H9 (cell line): ENCODE results near the gene GLRX. TPM values are rescaled to one million over a fixed set of nuclear protein-coding genes. Genes with fewer than 3 reads are reported as not detected.
"Not testable (repeated sequence)": the region's sequence is repeated elsewhere in the genome, so short reads cannot be mapped to it uniquely, and the experiment has no call there.

ENCODE experiments used
- DNase-seq: peaks from one replicate; pipeline ENCODE4 v3.0.0-alpha.2; 2017
- H2AFZ ChIP-seq: one replicate; pipeline ENCODE4 v1.6.1; 2013; ENCODE audit warnings: mild to moderate bottlenecking, low read length, control low read depth, moderate library complexity
- H2AK5ac ChIP-seq: 2 replicates; pipeline ENCODE4 v1.6.1; 2013; ENCODE audit warnings: low read length, control low read depth, mixed read lengths; ENCODE audit not compliant: insufficient read length
- H2BK120ac ChIP-seq: one replicate; pipeline ENCODE4 v1.6.1; 2013; ENCODE audit warnings: low read depth, mild to moderate bottlenecking, low read length, control low read depth, inconsistent platforms; ENCODE audit not compliant: poor library complexity, severe bottlenecking
- H2BK12ac ChIP-seq: 2 replicates; pipeline ENCODE4 v1.6.1; 2013; ENCODE audit warnings: low read length, control low read depth, mixed read lengths, low read depth; ENCODE audit not compliant: insufficient read length
- H2BK15ac ChIP-seq: 2 replicates; pipeline ENCODE4 v1.6.1; 2013; ENCODE audit warnings: low read depth, low read length, control low read depth
- H2BK20ac ChIP-seq: one replicate; pipeline ENCODE4 v1.6.1; 2013; ENCODE audit warnings: low read depth, mild to moderate bottlenecking, low read length, control low read depth, inconsistent platforms; ENCODE audit not compliant: poor library complexity, severe bottlenecking
- H2BK5ac ChIP-seq: 2 replicates; pipeline ENCODE4 v1.6.1; 2013; ENCODE audit warnings: low read length, control low read depth, mixed read lengths; ENCODE audit not compliant: insufficient read length
- H3K14ac ChIP-seq: 2 replicates; pipeline ENCODE4 v1.6.1; 2013; ENCODE audit warnings: low read length, control low read depth; ENCODE audit not compliant: insufficient read depth
- H3K18ac ChIP-seq: 2 replicates; pipeline ENCODE4 v1.6.1; 2013; ENCODE audit warnings: low read depth, mild to moderate bottlenecking, mixed read lengths, low read length, control low read depth; ENCODE audit not compliant: insufficient read length
- H3K23ac ChIP-seq: 2 replicates; pipeline ENCODE4 v1.6.1; 2013; ENCODE audit warnings: low read length, control low read depth, mixed read lengths, low read depth; ENCODE audit not compliant: insufficient read length
- H3K23me2 ChIP-seq: 2 replicates; pipeline ENCODE4 v1.6.1; 2013; ENCODE audit warnings: low read depth, mild to moderate bottlenecking, mixed read lengths, low read length, control low read depth; ENCODE audit not compliant: insufficient read length, poor library complexity, severe bottlenecking
- H3K27ac ChIP-seq: 2 replicates; pipeline ENCODE4 v1.5.1; 2013; ENCODE audit warnings: low read length, control low read depth, mixed read lengths, low read depth; ENCODE audit not compliant: insufficient read length
- H3K27me3 ChIP-seq: 2 replicates; pipeline ENCODE4 v1.6.1; 2013; ENCODE audit warnings: low read length, control low read depth, inconsistent platforms; ENCODE audit not compliant: insufficient read depth
- H3K4ac ChIP-seq: 2 replicates; pipeline ENCODE4 v1.6.1; 2013; ENCODE audit warnings: low read depth, mild to moderate bottlenecking, control low read depth, inconsistent platforms, low read length, moderate library complexity
- H3K4me1 ChIP-seq: 2 replicates; pipeline ENCODE4 v1.6.1; 2013; ENCODE audit warnings: low read length, control low read depth, inconsistent platforms; ENCODE audit not compliant: insufficient read depth
- H3K4me2 ChIP-seq: 2 replicates; pipeline ENCODE4 v1.6.1; 2013; ENCODE audit warnings: low read length, control low read depth, mixed read lengths; ENCODE audit not compliant: insufficient read length, insufficient read depth
- H3K56ac ChIP-seq: 2 replicates; pipeline ENCODE4 v1.6.1; 2013; ENCODE audit warnings: low read depth, mild to moderate bottlenecking, mixed read lengths, low read length, control low read depth; ENCODE audit not compliant: insufficient read length
- H3K79me1 ChIP-seq: 2 replicates; pipeline ENCODE4 v1.6.1; 2013; ENCODE audit warnings: low read depth, mild to moderate bottlenecking, moderate library complexity, low read length, control low read depth, inconsistent platforms; ENCODE audit not compliant: insufficient read depth, poor library complexity, severe bottlenecking
- H3K79me2 ChIP-seq: 2 replicates; pipeline ENCODE4 v1.6.1; 2013; ENCODE audit warnings: low read length, control low read depth, inconsistent platforms; ENCODE audit not compliant: insufficient read depth
- H3K9ac ChIP-seq: 2 replicates; pipeline ENCODE4 v1.6.1; 2013; ENCODE audit warnings: low read length, control low read depth, mixed read lengths; ENCODE audit not compliant: insufficient read length; ENCODE audit errors: extremely low read depth
- H3K9me3 ChIP-seq: one replicate; pipeline ENCODE4 v1.6.1; 2013; ENCODE audit warnings: low read depth, low read length, inconsistent platforms; ENCODE audit not compliant: control insufficient read depth
- H3T11ph ChIP-seq: one replicate; pipeline ENCODE4 v1.6.1; 2013; ENCODE audit warnings: mild to moderate bottlenecking, low read length, control low read depth, inconsistent platforms
- H4K20me1 ChIP-seq: one replicate; pipeline ENCODE4 v1.6.1; 2013; ENCODE audit not compliant: control insufficient read depth, insufficient read length, insufficient read depth
- H4K5ac ChIP-seq: 2 replicates; pipeline ENCODE4 v1.6.1; 2013; ENCODE audit warnings: low read depth, mild to moderate bottlenecking, mixed read lengths, low read length, control low read depth; ENCODE audit not compliant: insufficient read length
- H4K8ac ChIP-seq: replicated peaks from 2 replicates; pipeline ENCODE4 v1.6.1; 2013; ENCODE audit warnings: low read length, control low read depth, mixed read lengths, low read depth; ENCODE audit not compliant: insufficient read length
- H4K91ac ChIP-seq: 2 replicates; pipeline ENCODE4 v1.6.1; 2013; ENCODE audit warnings: low read depth, mild to moderate bottlenecking, moderate library complexity, mixed read lengths, low read length, control low read depth; ENCODE audit not compliant: insufficient read length
- H3K27ac Mint-ChIP-seq, 3 experiments: 2 replicates in 2 of 3; 3 replicates in 1 of 3; pipeline ENCODE4 v1.8.0; 2020 to 2021; ENCODE audit warnings: mixed read lengths in 3 of 3, mild to moderate bottlenecking in 1 of 3, moderate library complexity in 1 of 3
- H3K27me3 Mint-ChIP-seq: 2 replicates; pipeline ENCODE4 v1.8.0; 2021; ENCODE audit warnings: low read depth, mild to moderate bottlenecking, moderate library complexity, mixed read lengths
- H3K36me3 Mint-ChIP-seq, 3 experiments: 2 replicates in 2 of 3; 3 replicates in 1 of 3; pipeline ENCODE4 v1.8.0; 2020 to 2021; ENCODE audit warnings: low read depth in 3 of 3, mixed read lengths in 3 of 3; ENCODE audit not compliant: insufficient read depth in 1 of 3
- H3K4me1 Mint-ChIP-seq, 2 experiments: 2 replicates each; pipeline ENCODE4 v1.8.0; 2020; ENCODE audit warnings: mixed read lengths in 2 of 2
- H3K4me3 Mint-ChIP-seq, 2 experiments: 2 replicates in 1 of 2; 3 replicates in 1 of 2; pipeline ENCODE4 v1.8.0; 2020 to 2021; ENCODE audit warnings: mild to moderate bottlenecking in 2 of 2, mixed read lengths in 2 of 2, moderate library complexity in 1 of 2
- H3K9me3 Mint-ChIP-seq, 2 experiments: 2 replicates in 1 of 2; 3 replicates in 1 of 2; pipeline ENCODE4 v1.8.0; 2020; ENCODE audit warnings: mild to moderate bottlenecking in 2 of 2, mixed read lengths in 2 of 2, moderate library complexity in 1 of 2
- CTCF ChIP-seq: fragments of 200-600 bp; sonication (generic); conservative IDR thresholded peaks from 3 replicates; pipeline ENCODE4 v1.8.0; 2021; ENCODE audit warnings: antibody characterized with exemption, mild to moderate bottlenecking
- WGBS: extraction: QIAGEN DNeasy Blood & Tissue Kit; methylation state at CpG from one replicate; pipeline ENCODE4 v1.1.7; 2013; ENCODE audit warnings: missing lambda C conversion rate, low lambda C conversion rate, mixed read lengths; ENCODE audit not compliant: insufficient read length; ENCODE audit errors: extremely low coverage; 5-methylcytosine and 5-hydroxymethylcytosine counted together
- total RNA-seq: library from RNA; stranded (reverse); gene quantifications from 2 replicates; pipeline ENCODE4 v1.2.1, GENCODE V29; 2021

Gene GLRX
- total RNA-seq, 1 experiment from 2014 or later = 13.8 TPM

GRCh38 chr5:95852567-95852966 is 30.0 kb upstream of the GLRX start:
- Histone ChIP-seq H3K56ac (no peak overlapping the region), H3K4me1 (no peaks in the 10 kb centered on the region), H3K9ac (no peak overlapping the region), H3K23ac (no peak overlapping the region), H3K9me3 (no peaks in the 10 kb centered on the region), H2AFZ (no peak overlapping the region), H3K79me1 (no peaks in the 10 kb centered on the region), H2BK12ac (no peak overlapping the region), H3K27ac (no peak overlapping the region), H3T11ph (no peak overlapping the region), H3K18ac (no peak overlapping the region), H3K27me3 (no peaks in the 10 kb centered on the region), H3K4me2 (no peak overlapping the region), H3K23me2 (no peaks in the 10 kb centered on the region), H3K79me2 (no peaks in the 10 kb centered on the region), H4K8ac (no peak overlapping the region), H2BK120ac (no peak overlapping the region), H3K4ac (no peak overlapping the region), H3K14ac (no peak overlapping the region), H4K5ac (no peak overlapping the region), H4K20me1 (no peaks in the 10 kb centered on the region), H2AK5ac (no peak overlapping the region), H2BK20ac (no peak overlapping the region), H2BK15ac (no peak overlapping the region), H2BK5ac (no peak overlapping the region), H4K91ac (no peak overlapping the region)
- Mint-ChIP-seq H3K9me3 (peaks cover 0 to 3% of the 10 kb centered on the region in 2 experiments; a peak in 2 of 5 replicates), H3K27me3 (peaks cover 8% of the 10 kb centered on the region), H3K36me3 (0 out of 7 replicates have a peak, but pooled peaks cover 0 to 3% (median 0%) of the 10 kb centered on the region in 3 experiments), H3K4me3 (no peak overlapping the region), H3K4me1 (no peaks in the 10 kb centered on the region), H3K27ac (no peak overlapping the region)
- WGBS = no CpG with 5 or more reads among the region's 5 CpGs
- no peak for DNase-seq
- no peak for TF ChIP-seq CTCF

GRCh38 chr5:95851141-95851540 is 28.6 kb upstream of the GLRX start:
- H3K4me1 Mint-ChIP-seq, H4K5ac ChIP-seq, H2AK5ac ChIP-seq, H3K9me3 Mint-ChIP-seq, H3K79me2 ChIP-seq, DNase-seq, H3K56ac ChIP-seq, H3K27me3 Mint-ChIP-seq, H3T11ph ChIP-seq, H4K8ac ChIP-seq, H3K23me2 ChIP-seq, H3K9me3 ChIP-seq, H3K79me1 ChIP-seq, H2BK120ac ChIP-seq, H4K91ac ChIP-seq, H2BK12ac ChIP-seq, H3K27ac Mint-ChIP-seq, H3K23ac ChIP-seq, H3K9ac ChIP-seq, H3K4me1 ChIP-seq, H3K14ac ChIP-seq, H4K20me1 ChIP-seq, H3K27ac ChIP-seq, H3K4ac ChIP-seq, H3K4me3 Mint-ChIP-seq, H3K4me2 ChIP-seq, H2BK5ac ChIP-seq, H3K36me3 Mint-ChIP-seq, H2BK20ac ChIP-seq, H3K27me3 ChIP-seq, H3K18ac ChIP-seq, H2BK15ac ChIP-seq, H2AFZ ChIP-seq: not testable (repeated sequence)
- WGBS = no CpG with 5 or more reads among the region's 34 CpGs
